ENCODE data around the gene ZNF43. TPM values are rescaled to one million over a fixed set of nuclear protein-coding genes. Genes with fewer than 3 reads are reported as not detected.
"Not testable (repeated sequence)": the region's sequence is repeated elsewhere in the genome, so short reads cannot be mapped to it uniquely, and the experiment has no call there.

The ZNF43 gene
- total RNA-seq, 1 donor from 2014 or later = 5.8 TPM

DNA sequence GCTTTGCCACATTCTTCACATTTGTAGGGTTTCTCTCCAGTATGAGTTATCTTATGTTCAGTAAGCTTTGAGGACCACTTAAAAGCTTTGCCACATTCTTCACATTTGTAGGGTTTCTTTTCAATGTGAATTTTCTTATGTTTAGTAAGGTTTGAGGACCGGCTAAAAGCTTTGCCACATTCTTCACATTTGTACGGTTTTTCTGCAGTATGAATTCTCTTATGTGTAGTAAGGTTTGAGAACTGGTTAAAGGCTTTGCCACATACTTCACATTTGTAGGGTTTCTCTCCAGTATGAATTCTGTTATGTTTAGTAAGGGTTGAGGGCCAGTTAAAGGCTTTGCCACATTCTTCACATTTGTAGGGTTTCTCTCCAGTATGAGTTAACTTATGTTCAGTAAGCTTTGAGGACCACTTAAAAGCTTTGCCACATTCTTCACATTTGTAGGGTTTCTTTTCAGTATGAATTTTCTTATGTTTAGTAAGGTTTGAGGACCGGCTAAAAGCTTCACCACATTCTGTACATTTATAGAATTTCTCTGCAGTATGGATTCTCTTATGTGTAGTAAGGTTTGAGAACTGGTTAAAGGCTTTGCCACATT, 27.5 kb downstream of the ZNF43 start:
- not testable (repeated sequence) for DNase-seq (ENCODE audit: low read depth in 2 of 2)

DNA sequence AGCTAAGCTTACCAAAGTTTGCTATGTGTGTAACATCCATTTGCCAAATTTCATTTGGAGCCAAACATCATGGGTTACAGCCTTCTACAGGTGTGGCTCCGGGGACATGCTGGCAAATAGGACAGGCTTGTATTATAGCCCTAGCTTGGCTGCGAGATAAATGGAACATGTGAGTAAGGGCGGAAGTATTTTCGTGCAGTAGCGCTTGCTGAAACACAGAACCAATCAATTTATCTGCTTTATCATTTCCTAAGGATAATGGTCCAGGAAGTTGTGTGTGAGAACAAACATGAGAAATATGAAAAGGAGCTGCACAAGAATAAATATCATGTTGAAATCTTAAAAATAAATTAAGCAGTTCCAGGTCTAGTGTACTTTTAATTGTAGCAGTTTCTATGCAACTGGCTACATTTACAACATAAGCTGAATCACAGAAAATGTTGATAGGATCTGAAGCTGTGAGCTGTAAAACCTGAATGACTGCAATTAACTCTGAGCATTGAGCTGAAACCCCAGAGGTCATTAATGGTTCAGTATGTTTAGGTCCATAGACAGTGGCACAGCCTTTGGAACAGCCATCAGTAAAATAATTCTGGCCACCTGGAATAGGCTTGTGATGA, 46.4 kb downstream of the ZNF43 start:
- no peak for DNase-seq (ENCODE audit: low read depth in 2 of 2)

DNA sequence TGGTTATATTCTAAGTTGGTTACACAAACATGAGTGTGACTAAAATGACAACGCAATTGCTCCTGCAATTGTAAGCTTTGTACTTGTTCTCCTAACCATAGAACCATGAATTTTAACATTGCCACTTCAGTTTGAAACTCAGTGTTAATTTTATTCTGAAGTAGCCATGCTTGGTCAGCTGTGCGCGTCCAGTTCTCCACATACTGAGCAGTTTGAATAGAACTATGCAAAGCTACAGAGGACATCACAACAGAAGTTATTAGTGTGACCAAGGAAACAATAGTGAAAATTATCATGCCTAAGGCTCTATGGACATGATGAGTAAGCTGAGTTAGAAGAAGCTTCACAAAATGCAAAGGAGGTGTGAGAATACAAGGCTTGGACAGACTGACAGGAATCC, 49.0 kb downstream of the ZNF43 start:
- no peak for DNase-seq (ENCODE audit: low read depth in 2 of 2)

- DNase-seq (ENCODE audit: low read depth in 2 of 2) = not testable (repeated sequence)
Observed at GRCh38 chr19:21775792-21776191, 60.2 kb downstream of the ZNF43 start.

GRCh38 chr19:21767065-21767800, 68.7 kb downstream of the ZNF43 start, which contains the start of gene ZNF100:
TSS of gene ZNF100 (minus strand) at chr19:21767579. CDS start at chr19:21767429, 150 bp downstream.
- peak; percentile 91 to 96 for DNase-seq (ENCODE audit: low read depth in 2 of 2)

DNA sequence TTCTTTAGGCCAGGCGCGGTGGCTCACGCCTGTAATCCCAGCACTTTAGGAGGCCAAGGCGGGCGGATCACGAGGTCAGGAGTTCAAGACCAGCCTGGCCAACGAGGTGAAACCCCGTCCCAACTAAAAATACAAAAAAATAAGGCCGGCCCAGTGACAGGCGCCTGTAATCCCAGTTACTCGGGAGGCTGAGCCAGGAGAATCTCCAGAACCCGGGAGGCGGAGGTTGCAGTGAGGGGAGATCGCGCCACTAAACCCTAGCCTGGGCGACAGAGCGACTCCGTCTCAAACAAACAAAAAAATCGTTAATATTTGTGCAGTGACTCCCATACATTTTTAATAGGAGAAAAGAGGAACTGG, 69.3 kb downstream of the ZNF43 start:
- DNase-seq (ENCODE audit: low read depth in 2 of 2) = not testable (repeated sequence)

- DNase-seq (ENCODE audit: low read depth in 2 of 2) = no peak
Observed at GRCh38 chr19:21765151-21765550, 70.8 kb downstream of the ZNF43 start.

GRCh38 chr19:21761547-21761946, 74.4 kb downstream of the ZNF43 start:
- not testable (repeated sequence) for DNase-seq (ENCODE audit: low read depth in 2 of 2)

DNA sequence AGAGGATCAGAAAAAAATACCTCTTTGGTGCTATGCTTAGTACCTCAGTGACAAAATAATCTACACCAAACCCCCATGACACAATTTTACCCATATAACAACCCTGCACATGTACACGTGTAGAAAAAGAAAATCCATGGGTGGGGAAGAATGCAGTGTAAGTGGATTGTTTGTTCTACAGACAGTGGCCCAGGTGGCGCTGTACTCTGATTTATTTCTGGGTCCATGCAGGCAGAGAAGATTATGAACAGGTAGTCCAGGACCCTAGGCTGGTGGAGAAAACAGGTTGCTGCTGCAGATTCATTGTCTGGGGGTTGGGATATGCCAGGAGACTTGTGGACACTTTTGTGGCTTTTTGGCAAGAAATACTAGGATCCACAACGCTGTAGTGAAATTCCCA, 77.7 kb downstream of the ZNF43 start:
- no peak for DNase-seq (ENCODE audit: low read depth in 2 of 2)

GRCh38 chr19:21755555-21755954, 80.4 kb downstream of the ZNF43 start:
- DNase-seq (ENCODE audit: low read depth in 2 of 2) = not testable (repeated sequence)

Other genes with a start within 250 kb of the ZNF43 start
- gene ZNF100, start 68.6 kb downstream of the ZNF43 start, total RNA-seq = 3.7 and 4.3 TPM in 2 replicates
- gene ZNF208, start 174.8 kb upstream of the ZNF43 start, total RNA-seq = 0.13 TPM in 2 replicates
- gene ZNF257, start 216.3 kb upstream of the ZNF43 start, total RNA-seq = 1.8 and 2.3 TPM in 2 replicates

Data from dermis microvascular lymphatic vessel endothelial cell (primary cell).